ENCODE data around the gene RUFY3. TPM values are rescaled to one million over a fixed set of nuclear protein-coding genes. Genes with fewer than 3 reads are reported as not detected.

The RUFY3 gene
- polyA plus RNA-seq, 6 donors from 2014 or later = 13.8 to 20.8 (median 14.4) TPM

DNA sequence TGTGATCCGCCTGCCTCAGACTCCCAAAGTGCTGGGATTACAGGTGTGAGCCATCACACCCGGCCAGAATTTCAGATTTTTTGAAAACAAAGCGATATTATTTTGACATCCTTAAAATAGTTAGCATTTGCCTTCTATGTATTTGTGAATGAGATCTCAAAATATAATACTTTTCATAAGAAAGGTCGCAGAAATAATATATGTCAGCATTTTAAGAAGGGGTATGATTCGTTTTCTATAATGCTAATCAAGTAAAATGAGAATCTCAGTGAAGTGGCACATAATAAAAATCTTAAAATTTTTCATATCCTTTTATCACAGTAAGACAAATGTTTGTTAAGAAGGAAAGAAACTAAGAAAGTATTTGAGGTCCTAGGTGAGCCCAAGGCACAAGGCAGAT lies 65.7 kb downstream of the RUFY3 start:
- ATAC-seq (ENCODE audit: low read depth in 2 of 2) = no peak
- Mint-ChIP-seq H3K4me1 (peaks cover 0 to 7% (median 6%) of the 10 kb centered on the region in 3 donors), H3K4me3 (no peak overlapping the region)

DNA sequence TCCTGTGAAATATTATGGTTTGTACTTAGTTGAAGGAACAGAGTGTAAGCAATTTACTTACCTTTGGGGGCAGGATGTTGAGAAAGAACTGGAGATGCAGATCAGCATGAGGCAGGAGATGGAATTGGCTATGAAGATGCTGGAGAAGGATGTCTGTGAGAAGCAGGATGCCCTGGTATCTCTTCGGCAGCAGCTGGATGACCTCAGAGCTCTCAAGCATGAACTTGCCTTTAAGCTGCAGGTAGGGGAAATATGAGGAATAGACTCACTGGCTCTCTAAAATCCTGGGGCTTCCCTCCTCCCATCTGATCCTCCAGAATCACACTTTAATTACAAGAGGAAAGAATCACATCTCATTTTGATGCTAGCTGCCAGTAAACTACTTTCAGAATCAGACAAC lies 67.0 kb downstream of the RUFY3 start:
- Mint-ChIP-seq H3K4me3 (no peak overlapping the region), H3K27ac (peak overlapping the region in 2 of 6 donors; percentile 45 to 76), H3K9me3 (no peaks in the 10 kb centered on the region), H3K27me3 (no peaks in the 10 kb centered on the region), H3K36me3 (peaks cover 21 to 45% of the 10 kb centered on the region in 2 donors), H3K4me1 (peaks cover 0 to 7% (median 6%) of the 10 kb centered on the region in 3 donors)
- no peak for ATAC-seq (ENCODE audit: low read depth in 2 of 2)
- no peak for DNase-seq

More for the DNA sequence above, 65.7 kb downstream of the RUFY3 start:
- Mint-ChIP-seq H3K9me3 (no peaks in the 10 kb centered on the region), H3K36me3 (peaks cover 25 to 44% of the 10 kb centered on the region in 2 donors), H3K27ac (no peak overlapping the region), H3K27me3 (no peaks in the 10 kb centered on the region)
- no peak for DNase-seq

DNA sequence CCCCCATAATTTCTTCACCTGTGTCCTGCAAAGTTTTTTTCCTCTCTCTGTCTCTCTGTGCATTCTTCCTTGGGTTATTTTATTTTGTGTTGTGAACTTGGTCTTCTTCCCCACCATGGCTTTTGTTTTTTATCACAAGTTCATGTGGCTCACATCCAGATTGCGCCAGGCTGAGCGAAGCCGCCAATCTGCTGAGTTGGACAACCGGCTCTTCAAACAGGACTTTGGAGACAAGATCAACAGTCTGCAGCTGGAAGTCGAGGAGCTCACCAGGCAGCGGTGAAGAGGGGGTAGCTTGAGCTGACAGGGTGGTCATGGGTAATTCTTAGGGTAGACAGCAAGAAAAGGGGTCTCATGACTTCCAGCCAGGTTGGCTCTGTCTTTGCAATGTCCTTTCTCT lies 71.9 kb downstream of the RUFY3 start:
- Mint-ChIP-seq H3K36me3 (peaks cover 20 to 35% of the 10 kb centered on the region in 2 donors), H3K4me3 (peak overlapping the region in 1 of 8 donors; percentile 30), H3K4me1 (peaks cover 0 to 7% (median 6%) of the 10 kb centered on the region in 3 donors), H3K27me3 (no peaks in the 10 kb centered on the region), H3K9me3 (no peaks in the 10 kb centered on the region), H3K27ac (peak overlapping the region in 1 of 6 donors; percentile 48)
- DNase-seq (no peak), ATAC-seq (ENCODE audit: low read depth in 2 of 2) (no peak)

DNA sequence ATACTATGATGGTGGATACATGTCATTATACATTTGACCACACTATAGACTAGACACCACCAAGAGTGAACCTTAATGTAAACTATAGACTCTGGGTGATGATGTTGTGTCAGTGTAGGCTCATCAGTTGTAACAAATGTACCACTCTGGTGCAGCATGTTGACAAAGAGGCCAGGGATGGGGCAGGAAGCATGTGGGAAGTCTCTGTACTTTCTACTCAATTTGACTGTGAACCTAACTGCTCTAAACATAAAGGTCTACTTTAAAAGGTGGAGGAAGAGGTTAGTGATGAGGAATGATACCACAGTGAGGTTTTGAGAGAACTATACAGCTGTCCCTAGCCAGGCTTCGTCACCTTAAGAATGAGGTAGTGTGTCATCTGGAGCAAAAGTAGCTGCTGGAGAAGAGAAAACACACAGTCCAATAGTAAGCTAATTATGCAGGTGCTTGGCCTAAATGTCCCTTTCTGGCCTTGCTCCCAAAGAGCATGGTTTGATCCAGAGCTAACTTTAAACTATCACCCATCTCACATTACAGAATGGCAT lies 79.6 kb downstream of the RUFY3 start:
- H3K9me3 Mint-ChIP-seq = no peaks in the 10 kb centered on the region

DNA sequence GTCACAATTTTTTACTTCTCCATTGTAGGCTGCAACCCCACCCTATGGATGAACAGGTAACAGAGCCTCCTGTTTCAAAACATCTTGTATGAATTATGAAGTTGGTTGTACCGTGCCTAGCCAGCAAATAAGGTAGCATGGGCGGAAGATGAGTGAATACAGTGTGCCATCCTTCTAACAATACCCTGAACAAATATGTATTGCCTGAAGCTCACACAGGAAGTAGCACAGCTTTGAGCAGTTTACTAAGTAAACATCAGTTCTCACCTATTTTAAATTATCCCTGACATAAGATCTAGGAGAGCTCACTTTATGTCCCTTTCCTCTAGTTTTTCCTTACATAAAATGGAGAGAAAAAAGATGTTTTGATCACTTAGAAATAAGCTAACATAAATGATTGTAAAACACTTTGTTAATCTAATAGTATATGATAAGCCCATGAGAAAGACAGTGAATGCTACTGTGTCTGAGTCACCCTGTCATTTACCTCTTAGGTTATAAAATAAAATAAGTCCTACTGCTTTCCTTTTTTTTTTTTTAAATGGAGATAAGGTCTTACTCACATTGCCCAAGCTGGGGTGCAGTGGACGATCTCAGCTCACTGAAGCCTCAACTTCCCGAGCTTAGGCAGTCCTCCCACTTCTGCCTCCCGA lies 81.3 kb downstream of the RUFY3 start:
- no peak overlapping the region for H3K4me3 Mint-ChIP-seq
- H3K4me1 Mint-ChIP-seq = no peaks in the 10 kb centered on the region
- ATAC-seq (ENCODE audit: low read depth in 2 of 2) (no peak), DNase-seq (no peak)
- H3K9me3 Mint-ChIP-seq = no peaks in the 10 kb centered on the region
- no peak overlapping the region for H3K27ac Mint-ChIP-seq
- no peaks in the 10 kb centered on the region for H3K27me3 Mint-ChIP-seq
- H3K36me3 Mint-ChIP-seq = peaks cover 4 to 7% of the 10 kb centered on the region in 2 donors

More for the DNA sequence above, 79.6 kb downstream of the RUFY3 start:
- H3K36me3 Mint-ChIP-seq = peaks cover 8 to 9% of the 10 kb centered on the region in 2 donors
- peak overlapping the region in 1 of 6 donors; percentile 5 for H3K27ac Mint-ChIP-seq
- H3K4me1 Mint-ChIP-seq = no peaks in the 10 kb centered on the region
- no peaks in the 10 kb centered on the region for H3K27me3 Mint-ChIP-seq
- no peak overlapping the region for H3K4me3 Mint-ChIP-seq
- DNase-seq = no peak
- no peak for ATAC-seq (ENCODE audit: low read depth in 2 of 2)

DNA sequence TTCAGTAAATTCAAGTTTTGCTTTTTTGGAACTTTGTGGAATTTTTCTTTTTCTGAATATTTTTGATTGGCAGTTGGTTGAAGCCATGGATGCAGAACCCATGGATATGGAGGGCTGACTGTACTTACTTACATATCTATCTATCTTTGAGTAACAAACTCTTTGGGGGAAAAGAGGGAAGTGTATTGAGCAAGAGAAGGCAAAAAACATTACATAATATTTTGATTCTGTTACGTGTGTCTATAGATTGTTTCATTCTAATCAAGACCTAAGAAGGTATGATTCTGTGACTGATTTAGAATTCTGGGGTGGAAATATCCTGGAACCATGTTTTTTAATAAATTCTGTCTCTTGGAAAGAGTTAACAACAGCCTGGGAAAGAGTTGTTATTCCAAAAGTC lies 86.4 kb downstream of the RUFY3 start:
- Mint-ChIP-seq H3K4me1 (no peaks in the 10 kb centered on the region), H3K9me3 (no peaks in the 10 kb centered on the region), H3K4me3 (no peak overlapping the region), H3K36me3 (peaks cover 4 to 7% of the 10 kb centered on the region in 2 donors), H3K27me3 (no peaks in the 10 kb centered on the region), H3K27ac (no peak overlapping the region)
- ATAC-seq (ENCODE audit: low read depth in 2 of 2) (no peak), DNase-seq (no peak)

DNA sequence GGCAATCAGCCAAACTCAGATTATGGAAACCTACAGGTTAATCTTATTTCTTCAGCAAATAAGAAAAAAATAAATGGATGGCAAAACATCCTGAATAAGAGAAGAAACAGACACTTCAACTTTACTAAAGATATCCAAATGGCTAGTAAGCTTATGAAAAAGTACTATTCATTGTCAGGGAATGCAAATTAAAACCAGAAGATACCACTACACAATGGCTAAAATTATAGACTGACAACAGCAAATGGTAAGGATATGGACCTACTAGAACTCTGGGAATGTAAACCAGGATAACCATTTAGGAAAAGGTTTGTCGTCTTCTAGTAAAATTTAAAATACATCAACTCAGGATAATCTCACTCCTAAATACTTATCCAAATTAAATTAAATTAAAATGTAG lies 93.6 kb downstream of the RUFY3 start:
- H3K27me3 Mint-ChIP-seq = no peaks in the 10 kb centered on the region
- peaks cover 0 to 6% of the 10 kb centered on the region in 2 donors for H3K36me3 Mint-ChIP-seq
- H3K9me3 Mint-ChIP-seq = peaks cover 0 to 2% (median 0%) of the 10 kb centered on the region in 7 donors
- DNase-seq (no peak), ATAC-seq (ENCODE audit: low read depth in 2 of 2) (no peak)
- no peak overlapping the region for H3K4me3 Mint-ChIP-seq
- H3K4me1 Mint-ChIP-seq = peaks cover 16 to 21% (median 19%) of the 10 kb centered on the region in 3 donors
- no peak overlapping the region for H3K27ac Mint-ChIP-seq

DNA sequence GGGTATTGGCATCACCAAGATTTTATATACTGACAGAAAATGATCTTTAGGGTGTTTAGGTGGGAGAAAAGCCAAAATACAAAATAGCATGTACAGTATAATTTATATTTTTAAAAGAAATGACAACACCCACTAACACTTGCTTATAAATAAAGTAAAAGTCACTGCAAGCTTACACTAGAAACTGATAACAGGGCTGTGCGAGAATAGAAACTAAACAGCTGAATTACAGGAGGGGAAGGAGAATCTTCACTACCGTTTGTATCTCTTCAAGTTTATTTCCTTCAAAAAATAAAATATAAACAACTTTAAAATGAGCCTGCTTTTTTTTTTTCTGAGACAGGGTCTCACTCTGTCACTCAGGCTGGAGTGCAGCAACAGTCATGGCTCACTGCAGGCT lies 95.1 kb downstream of the RUFY3 start:
- H3K36me3 Mint-ChIP-seq = peaks cover 0 to 8% of the 10 kb centered on the region in 2 donors
- ATAC-seq (ENCODE audit: low read depth in 2 of 2) (no peak), DNase-seq (no peak)
- no peak overlapping the region for H3K4me3 Mint-ChIP-seq
- H3K9me3 Mint-ChIP-seq = peaks cover 0 to 2% (median 0%) of the 10 kb centered on the region in 7 donors
- no peak overlapping the region for H3K27ac Mint-ChIP-seq
- no peaks in the 10 kb centered on the region for H3K27me3 Mint-ChIP-seq
- H3K4me1 Mint-ChIP-seq = peaks cover 16 to 21% (median 19%) of the 10 kb centered on the region in 3 donors

DNA sequence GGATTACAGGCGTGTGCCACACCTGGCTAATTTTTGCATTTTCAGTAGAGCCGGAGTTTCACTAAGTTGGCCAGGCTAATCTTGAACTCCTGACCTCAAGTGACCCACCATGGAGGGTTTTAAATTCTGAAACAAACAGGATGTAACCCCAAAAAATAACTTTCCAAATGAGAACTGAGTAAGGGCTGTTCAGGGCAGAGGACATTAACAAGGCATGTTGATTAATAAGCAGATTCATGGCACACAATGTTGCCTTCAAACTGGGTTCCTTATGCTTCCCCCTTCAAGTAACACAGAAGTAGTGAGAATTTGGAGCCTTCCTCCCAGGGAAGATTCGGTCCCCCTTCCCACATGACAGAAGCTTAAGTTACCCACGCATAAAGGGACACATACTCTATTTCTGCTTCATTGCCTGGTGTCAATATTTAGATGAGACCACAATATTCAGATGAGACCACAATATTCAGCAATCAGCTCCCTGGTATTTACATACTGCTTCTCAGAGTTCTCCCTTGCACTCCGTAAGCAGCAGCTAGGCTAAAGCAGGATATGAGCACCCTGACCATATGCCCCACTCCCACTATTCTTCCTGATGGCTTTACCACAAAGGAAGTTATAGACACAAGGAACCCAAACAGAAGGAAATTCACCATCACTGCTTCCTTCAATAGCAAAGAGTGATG lies 96.5 kb downstream of the RUFY3 start:
- DNase-seq (no peak), ATAC-seq (ENCODE audit: low read depth in 2 of 2) (peak; percentile 40 to 46)
- no peak overlapping the region for H3K27ac Mint-ChIP-seq
- no peaks in the 10 kb centered on the region for H3K27me3 Mint-ChIP-seq
- H3K9me3 Mint-ChIP-seq = peaks cover 0 to 2% (median 0%) of the 10 kb centered on the region in 7 donors
- H3K36me3 Mint-ChIP-seq = peaks cover 0 to 11% of the 10 kb centered on the region in 2 donors
- peaks cover 16 to 21% (median 19%) of the 10 kb centered on the region in 3 donors for H3K4me1 Mint-ChIP-seq
- H3K4me3 Mint-ChIP-seq = no peak overlapping the region

DNA sequence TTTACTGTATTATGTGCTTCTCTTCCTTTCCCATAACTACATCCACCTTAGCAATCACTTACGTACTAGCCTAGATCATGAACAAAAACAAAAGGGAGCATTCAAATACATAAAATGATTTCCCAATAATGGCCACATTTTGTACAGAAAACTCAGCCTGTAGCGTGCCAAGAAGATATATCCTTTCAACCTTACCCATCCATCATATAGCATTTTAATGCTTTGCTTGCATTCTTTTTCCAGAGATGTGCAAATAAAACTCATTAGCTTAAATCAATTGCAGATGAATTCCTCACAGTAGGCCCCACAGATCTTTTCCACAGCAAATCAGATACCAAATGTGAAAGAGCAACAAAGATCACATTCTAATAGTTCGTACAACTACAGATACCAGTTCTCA lies 97.2 kb downstream of the RUFY3 start:
- Mint-ChIP-seq H3K27ac (peak overlapping the region in 2 of 6 donors; percentile 8 to 31), H3K9me3 (peaks cover 0 to 2% (median 0%) of the 10 kb centered on the region in 7 donors), H3K4me3 (no peak overlapping the region), H3K4me1 (peaks cover 16 to 21% (median 19%) of the 10 kb centered on the region in 3 donors), H3K36me3 (peaks cover 0 to 11% of the 10 kb centered on the region in 2 donors), H3K27me3 (no peaks in the 10 kb centered on the region)
- DNase-seq (no peak), ATAC-seq (ENCODE audit: low read depth in 2 of 2) (no peak)

DNA sequence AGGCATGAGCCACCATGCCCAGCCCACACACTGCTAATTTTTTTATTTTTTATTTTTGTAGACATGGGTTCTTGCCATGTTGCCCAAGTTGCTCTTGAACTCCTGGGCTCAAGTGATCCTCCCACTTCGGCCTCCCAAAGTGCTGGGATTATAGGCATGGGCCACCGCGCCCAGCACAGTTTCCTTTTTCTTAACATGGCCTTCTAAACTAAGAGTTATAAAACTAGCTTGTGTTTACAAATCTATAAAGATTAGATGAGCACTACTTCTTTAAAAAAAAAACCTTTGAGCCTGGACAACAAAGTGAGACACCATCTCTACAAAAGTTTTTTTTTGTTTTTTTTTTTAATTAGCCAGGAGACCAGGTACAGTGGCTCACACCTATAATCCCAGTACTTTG lies 107.3 kb downstream of the RUFY3 start:
- DNase-seq (no peak), ATAC-seq (ENCODE audit: low read depth in 2 of 2) (no peak)
- peaks cover 0 to 5% (median 0%) of the 10 kb centered on the region in 3 donors for H3K4me1 Mint-ChIP-seq
- H3K9me3 Mint-ChIP-seq = no peaks in the 10 kb centered on the region
- H3K4me3 Mint-ChIP-seq = no peak overlapping the region
- H3K27ac Mint-ChIP-seq = no peak overlapping the region
- H3K36me3 Mint-ChIP-seq = peaks cover 34 to 43% of the 10 kb centered on the region in 2 donors
- H3K27me3 Mint-ChIP-seq = no peaks in the 10 kb centered on the region

DNA sequence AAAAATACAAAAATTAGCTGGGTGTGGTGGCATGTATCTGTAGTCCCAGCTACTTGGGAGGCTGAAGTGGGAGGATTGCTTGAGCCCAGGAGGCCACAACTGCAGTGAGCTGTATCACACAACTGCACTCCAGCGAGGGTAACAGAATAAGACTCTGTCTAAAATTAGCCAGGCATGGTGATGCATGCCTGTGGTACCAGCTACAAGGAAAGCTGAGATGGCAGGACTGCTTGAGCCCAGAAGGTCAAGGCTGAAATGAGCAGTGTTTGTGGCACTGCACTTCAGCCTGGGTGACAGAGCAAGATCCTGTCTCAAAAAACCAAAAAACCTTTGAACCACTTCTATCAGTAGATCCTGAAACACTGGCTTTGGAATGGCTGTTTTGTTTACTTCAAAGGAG lies 107.7 kb downstream of the RUFY3 start:
- no peak for DNase-seq
- no peaks in the 10 kb centered on the region for H3K27me3 Mint-ChIP-seq
- no peak for ATAC-seq (ENCODE audit: low read depth in 2 of 2)
- peaks cover 0 to 5% (median 0%) of the 10 kb centered on the region in 3 donors for H3K4me1 Mint-ChIP-seq
- H3K27ac Mint-ChIP-seq = no peak overlapping the region
- H3K36me3 Mint-ChIP-seq = peaks cover 34 to 42% of the 10 kb centered on the region in 2 donors
- H3K4me3 Mint-ChIP-seq = no peak overlapping the region
- H3K9me3 Mint-ChIP-seq = no peaks in the 10 kb centered on the region

DNA sequence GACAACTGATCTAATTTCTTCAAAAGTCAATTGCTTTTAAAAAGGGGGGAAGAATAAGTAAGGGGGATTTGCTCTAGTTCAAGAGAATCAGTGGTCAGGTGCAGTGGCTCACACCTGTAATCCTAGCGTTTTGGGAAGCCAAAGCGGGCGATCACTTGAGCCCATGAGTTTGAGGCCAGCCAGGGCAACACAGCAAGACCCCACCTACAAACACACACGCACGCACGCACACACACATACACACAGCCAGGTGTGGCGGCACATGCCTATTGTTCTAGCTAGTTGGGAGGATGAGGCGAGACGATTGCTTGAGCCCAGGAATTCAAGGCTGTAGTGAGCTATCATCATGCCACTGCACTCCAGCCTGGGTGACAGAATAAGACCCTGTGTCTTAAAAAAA lies 108.3 kb downstream of the RUFY3 start:
- Mint-ChIP-seq H3K27me3 (no peaks in the 10 kb centered on the region), H3K36me3 (peaks cover 34 to 37% of the 10 kb centered on the region in 2 donors)

DNA sequence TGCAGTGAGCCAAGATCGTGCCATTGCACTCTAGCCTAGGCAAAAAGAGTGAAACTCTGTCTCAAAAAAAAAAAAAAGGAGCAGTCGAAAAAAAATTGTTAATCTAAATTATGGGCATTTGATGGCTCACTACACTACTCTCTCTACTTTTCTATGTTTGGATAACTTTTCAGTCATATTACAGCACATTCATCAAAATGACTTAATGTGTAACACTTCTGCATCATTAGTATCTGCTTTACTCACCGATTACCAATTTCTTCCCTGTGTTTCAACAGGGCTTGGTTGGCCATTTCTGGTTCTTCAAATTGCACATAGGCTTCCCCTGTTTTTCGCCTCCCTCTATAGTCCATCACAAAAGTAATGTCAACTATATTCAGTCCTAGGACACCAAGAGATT lies 109.5 kb downstream of the RUFY3 start:
- Mint-ChIP-seq H3K27ac (peak overlapping the region in 1 of 6 donors; percentile 60), H3K4me1 (peaks cover 0 to 8% (median 5%) of the 10 kb centered on the region in 3 donors), H3K27me3 (no peaks in the 10 kb centered on the region), H3K4me3 (no peak overlapping the region), H3K9me3 (no peaks in the 10 kb centered on the region), H3K36me3 (peaks cover 27 to 30% of the 10 kb centered on the region in 2 donors)
- ATAC-seq (ENCODE audit: low read depth in 2 of 2) (no peak), DNase-seq (no peak)

More for the DNA sequence above, 108.3 kb downstream of the RUFY3 start:
- Mint-ChIP-seq H3K4me3 (peak overlapping the region in 1 of 8 donors; percentile 33), H3K9me3 (no peaks in the 10 kb centered on the region), H3K27ac (peak overlapping the region in 1 of 6 donors; percentile 82), H3K4me1 (peaks cover 0 to 5% (median 4%) of the 10 kb centered on the region in 3 donors)
- no peak for ATAC-seq (ENCODE audit: low read depth in 2 of 2)
- no peak for DNase-seq
